Skeletal muscle satellite cell (primary cell): ENCODE measurements around the gene TACO1.

Experiments
- H3K27me3 ChIP-seq: 2 replicates; pipeline ENCODE4 v1.7.0; 2013; ENCODE audit warnings: low read length; ENCODE audit not compliant: control insufficient read depth, insufficient read depth
- H3K36me3 ChIP-seq: 2 replicates; pipeline ENCODE4 v1.7.0; 2013; ENCODE audit warnings: mild to moderate bottlenecking, control low read depth, low read length; ENCODE audit not compliant: insufficient read depth
- H3K4me1 ChIP-seq: 2 replicates; pipeline ENCODE4 v1.7.0; 2013; ENCODE audit warnings: low read length; ENCODE audit not compliant: control insufficient read depth, insufficient read depth
- H3K4me2 ChIP-seq: 2 replicates; pipeline ENCODE4 v1.7.0; 2013; ENCODE audit warnings: mild to moderate bottlenecking, low read length
- H3K4me3 ChIP-seq: 2 replicates; pipeline ENCODE4 v1.7.0; 2013; ENCODE audit warnings: low read length
- H3K9ac ChIP-seq: 2 replicates; pipeline ENCODE4 v1.7.0; 2013; ENCODE audit warnings: mild to moderate bottlenecking, low read depth, low read length, moderate library complexity
- H3K9me3 ChIP-seq: replicated peaks from 2 replicates; pipeline ENCODE4 v1.7.0; 2013; ENCODE audit warnings: mild to moderate bottlenecking, control low read depth, low read length

TACO1 gene

DNA sequence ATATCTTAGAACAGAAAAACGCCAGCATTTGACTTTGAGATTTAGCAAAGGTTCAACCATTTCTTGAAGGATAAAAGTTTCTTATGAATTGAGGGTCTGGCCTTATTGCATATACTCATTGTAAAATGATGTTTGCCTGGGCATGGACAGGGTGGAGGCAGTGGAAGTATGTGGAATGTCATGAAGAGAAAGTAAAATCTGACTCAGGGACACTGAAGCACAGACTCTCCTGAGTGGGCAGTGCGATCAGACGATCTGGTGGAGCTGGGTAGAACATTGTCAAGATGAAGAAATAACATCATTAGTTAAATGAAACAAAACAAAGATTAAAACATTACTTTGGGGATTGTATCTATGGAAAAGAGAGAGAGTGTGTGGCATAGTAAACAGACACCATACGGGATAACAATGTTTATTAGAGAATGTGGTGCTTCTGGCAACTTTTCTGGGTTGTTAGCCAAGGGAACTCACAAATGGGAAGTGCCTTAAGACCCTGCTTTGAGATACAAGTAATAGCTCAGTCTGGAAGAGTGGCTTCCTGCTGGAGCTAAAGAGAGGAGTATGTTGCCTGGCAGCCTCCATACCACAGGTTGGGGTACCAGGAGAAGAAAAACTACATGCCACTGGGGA is 26.0 kb downstream of the TACO1 start:
- H3K4me3 ChIP-seq = no peak overlapping the region
- no peaks in the 10 kb centered on the region for H3K9me3 ChIP-seq
- H3K4me1 ChIP-seq = peaks cover 22% of the 10 kb centered on the region
- no peaks in the 10 kb centered on the region for H3K27me3 ChIP-seq
- H3K4me2 ChIP-seq = peak overlapping the region; percentile 32
- H3K9ac ChIP-seq = no peak overlapping the region
- H3K36me3 ChIP-seq = no peaks in the 10 kb centered on the region

DNA sequence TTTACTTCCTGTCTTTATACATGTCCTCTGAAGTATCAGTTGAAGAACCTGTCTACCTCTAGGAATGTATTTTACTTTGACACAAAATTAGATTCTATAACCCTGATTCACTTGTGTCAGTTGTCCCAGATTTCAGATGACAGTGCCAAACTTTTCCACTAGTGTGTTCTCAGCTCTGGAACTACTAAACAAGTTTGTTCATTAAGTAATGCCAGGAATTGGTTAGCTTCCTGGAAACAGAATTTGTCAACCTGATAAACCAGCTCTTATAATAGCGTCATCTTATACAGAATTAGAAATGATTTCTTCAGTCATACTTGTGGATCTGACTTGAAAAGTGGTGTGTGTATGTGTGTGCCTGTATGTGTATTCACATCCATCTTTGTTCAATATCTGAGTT is 28.9 kb downstream of the TACO1 start:
- H3K4me3 ChIP-seq = no peak overlapping the region

DNA sequence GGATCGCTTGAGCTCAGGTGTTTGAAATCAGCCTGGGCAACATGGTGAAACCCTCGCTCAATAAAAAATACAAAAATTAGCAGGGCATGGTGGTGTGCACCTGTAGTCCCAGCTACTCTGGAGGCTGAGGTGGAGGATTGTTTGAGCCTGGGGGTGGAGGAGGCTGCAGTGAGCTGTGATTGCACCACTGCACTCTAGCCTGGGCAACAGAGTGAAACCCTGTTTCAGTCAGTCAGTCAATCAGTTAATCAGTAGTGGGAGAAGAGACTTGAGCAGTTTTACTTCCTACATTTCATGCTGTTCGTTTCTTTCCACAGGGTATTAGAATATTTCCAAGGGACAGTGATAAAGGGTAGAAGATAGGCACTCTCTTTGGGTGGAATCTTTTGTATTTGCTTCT is 30.4 kb downstream of the TACO1 start:
- Histone ChIP-seq H3K9me3 (no peaks in the 10 kb centered on the region), H3K4me1 (peaks cover 12% of the 10 kb centered on the region), H3K27me3 (no peaks in the 10 kb centered on the region), H3K36me3 (peaks cover 18% of the 10 kb centered on the region), H3K4me3 (no peak overlapping the region), H3K9ac (no peak overlapping the region), H3K4me2 (no peak overlapping the region)

More for the DNA sequence above, 28.9 kb downstream of the TACO1 start:
- no peak overlapping the region for H3K9ac ChIP-seq
- no peak overlapping the region for H3K4me2 ChIP-seq
- H3K36me3 ChIP-seq = peaks cover 13% of the 10 kb centered on the region
- H3K9me3 ChIP-seq = no peaks in the 10 kb centered on the region
- peaks cover 12% of the 10 kb centered on the region for H3K4me1 ChIP-seq
- H3K27me3 ChIP-seq = no peaks in the 10 kb centered on the region

DNA sequence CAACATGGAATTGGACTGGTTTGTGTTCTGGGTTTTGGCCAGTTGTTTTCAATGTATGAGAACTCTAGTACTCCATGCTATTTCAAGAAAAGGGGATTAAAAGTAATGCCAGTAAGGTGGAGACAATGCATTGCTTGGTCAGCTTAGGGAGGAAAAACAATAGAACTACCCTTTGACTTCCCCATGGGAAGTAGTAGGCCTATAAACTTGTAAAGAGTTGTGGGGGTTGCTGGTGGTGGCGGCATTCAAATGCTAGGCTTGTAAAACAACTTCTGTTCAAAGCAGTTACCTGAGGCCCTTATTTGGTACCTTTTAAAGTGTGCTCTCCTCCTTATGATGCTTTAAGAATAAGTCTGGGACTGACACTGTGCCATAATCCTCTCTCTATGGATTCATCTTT is 30.9 kb downstream of the TACO1 start:
- H3K27me3 ChIP-seq = no peaks in the 10 kb centered on the region
- peaks cover 21% of the 10 kb centered on the region for H3K36me3 ChIP-seq
- no peak overlapping the region for H3K9ac ChIP-seq
- H3K4me2 ChIP-seq = no peak overlapping the region
- H3K9me3 ChIP-seq = no peaks in the 10 kb centered on the region
- H3K4me3 ChIP-seq = no peak overlapping the region
- peaks cover 6% of the 10 kb centered on the region for H3K4me1 ChIP-seq

DNA sequence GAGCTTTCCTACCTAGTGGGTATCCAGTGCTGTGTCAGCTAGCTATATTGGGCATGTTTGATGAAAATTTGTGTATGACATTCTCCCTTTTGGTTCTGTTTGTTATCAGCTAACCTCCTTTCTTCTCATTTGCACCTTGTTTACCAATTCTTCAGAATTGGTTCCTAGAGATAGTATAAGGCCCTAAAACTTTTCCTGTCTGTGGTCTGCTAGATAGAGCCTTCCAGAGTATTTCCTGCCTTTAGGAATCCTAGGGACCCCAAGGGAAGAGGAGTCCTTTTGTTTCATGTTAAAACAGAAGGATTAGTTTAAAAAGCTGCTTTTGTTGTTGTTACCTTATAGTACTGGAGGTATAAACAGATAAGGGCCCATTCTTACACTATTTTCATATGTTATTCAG is 33.0 kb downstream of the TACO1 start:
- Histone ChIP-seq H3K9ac (no peak overlapping the region), H3K4me3 (no peak overlapping the region), H3K27me3 (no peaks in the 10 kb centered on the region), H3K36me3 (peaks cover 28% of the 10 kb centered on the region), H3K4me1 (no peaks in the 10 kb centered on the region), H3K9me3 (no peaks in the 10 kb centered on the region), H3K4me2 (no peak overlapping the region)

DNA sequence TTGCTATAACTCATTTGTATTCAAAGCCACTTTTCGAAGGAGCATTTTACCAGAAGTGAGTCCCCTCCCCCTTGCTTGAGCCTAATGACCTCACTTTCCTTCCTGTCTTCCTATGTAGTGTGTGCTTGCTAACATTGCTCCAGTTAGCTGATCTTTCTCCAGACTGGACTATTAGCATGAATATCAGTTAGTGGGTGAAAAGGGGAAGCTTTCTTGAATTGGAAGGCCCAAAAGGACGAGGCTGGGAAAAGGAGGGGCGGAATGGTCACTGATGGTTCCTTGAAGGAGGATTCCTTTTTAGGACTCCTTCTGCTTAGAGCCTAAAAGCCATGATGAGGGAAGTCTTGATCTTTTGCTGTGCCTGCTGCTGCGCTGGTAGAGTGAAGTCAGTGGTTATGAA is 33.5 kb downstream of the TACO1 start:
- Histone ChIP-seq H3K36me3 (peaks cover 28% of the 10 kb centered on the region), H3K4me3 (no peak overlapping the region), H3K4me2 (no peak overlapping the region), H3K9ac (no peak overlapping the region), H3K9me3 (no peaks in the 10 kb centered on the region), H3K27me3 (no peaks in the 10 kb centered on the region), H3K4me1 (no peaks in the 10 kb centered on the region)

DNA sequence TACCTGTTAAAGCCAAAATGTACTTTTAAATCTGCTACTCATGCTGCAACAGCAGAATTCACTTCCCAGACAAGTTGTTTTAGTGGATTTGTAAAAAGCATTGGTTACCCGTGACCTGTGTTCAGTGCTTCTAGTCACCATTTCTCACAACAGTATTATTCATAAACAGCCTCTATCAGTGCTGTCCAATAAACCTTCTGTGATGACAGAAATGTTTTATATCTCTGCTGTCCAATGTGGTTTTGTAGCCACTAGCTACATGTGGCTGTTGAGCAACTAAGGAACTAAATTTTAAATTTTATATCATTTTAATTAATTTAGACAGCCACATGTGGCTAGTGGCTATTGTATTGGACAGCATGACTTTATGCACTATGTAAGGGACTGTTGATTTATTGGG is 34.1 kb downstream of the TACO1 start:
- no peak overlapping the region for H3K4me2 ChIP-seq
- no peak overlapping the region for H3K9ac ChIP-seq
- no peaks in the 10 kb centered on the region for H3K27me3 ChIP-seq
- H3K4me3 ChIP-seq = no peak overlapping the region
- H3K36me3 ChIP-seq = peaks cover 28% of the 10 kb centered on the region
- H3K4me1 ChIP-seq = no peaks in the 10 kb centered on the region
- no peaks in the 10 kb centered on the region for H3K9me3 ChIP-seq

DNA sequence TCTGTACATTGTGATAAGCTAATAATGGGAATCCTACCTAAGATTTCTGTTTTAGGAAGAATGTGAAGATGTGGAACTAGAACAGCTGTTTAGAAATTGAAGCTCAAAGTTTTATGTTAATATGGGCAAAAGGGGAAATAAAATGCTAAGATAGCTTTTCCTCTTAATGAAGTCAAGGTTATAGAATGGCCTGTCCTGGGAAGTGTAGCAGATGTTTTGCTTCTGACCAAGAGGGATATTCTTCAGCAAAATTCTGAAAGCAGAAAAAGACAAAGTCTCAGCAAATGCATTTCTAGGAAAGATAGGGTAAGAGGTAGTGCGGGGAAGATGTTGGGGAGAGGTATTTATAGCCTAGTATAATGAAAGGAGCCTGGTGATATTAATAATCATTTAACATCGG is 34.6 kb downstream of the TACO1 start:
- no peak overlapping the region for H3K4me2 ChIP-seq
- H3K36me3 ChIP-seq = peaks cover 28% of the 10 kb centered on the region
- no peak overlapping the region for H3K9ac ChIP-seq
- no peaks in the 10 kb centered on the region for H3K4me1 ChIP-seq
- H3K4me3 ChIP-seq = no peak overlapping the region
- no peaks in the 10 kb centered on the region for H3K9me3 ChIP-seq
- H3K27me3 ChIP-seq = no peaks in the 10 kb centered on the region

DNA sequence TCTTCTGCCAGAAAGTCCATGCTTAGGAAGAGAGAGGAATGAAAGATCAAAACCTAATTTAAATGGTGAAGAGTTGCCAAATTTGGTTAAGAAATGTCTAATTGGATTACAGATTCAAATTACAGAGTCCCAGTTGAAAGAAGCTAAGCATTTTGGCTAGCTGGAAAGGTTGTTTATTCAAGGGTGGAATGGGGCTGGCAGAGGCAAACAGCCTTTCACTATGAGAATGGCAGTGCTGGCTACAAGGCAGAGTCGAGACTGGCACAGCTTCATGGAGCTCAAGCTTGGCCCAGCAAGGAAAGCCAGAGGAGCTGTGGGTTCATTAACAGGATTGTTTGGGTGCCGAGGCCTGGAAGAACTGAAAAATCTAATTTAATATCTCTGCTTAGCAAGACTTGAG is 35.1 kb downstream of the TACO1 start:
- H3K4me2 ChIP-seq = no peak overlapping the region
- H3K36me3 ChIP-seq = peaks cover 28% of the 10 kb centered on the region

DNA sequence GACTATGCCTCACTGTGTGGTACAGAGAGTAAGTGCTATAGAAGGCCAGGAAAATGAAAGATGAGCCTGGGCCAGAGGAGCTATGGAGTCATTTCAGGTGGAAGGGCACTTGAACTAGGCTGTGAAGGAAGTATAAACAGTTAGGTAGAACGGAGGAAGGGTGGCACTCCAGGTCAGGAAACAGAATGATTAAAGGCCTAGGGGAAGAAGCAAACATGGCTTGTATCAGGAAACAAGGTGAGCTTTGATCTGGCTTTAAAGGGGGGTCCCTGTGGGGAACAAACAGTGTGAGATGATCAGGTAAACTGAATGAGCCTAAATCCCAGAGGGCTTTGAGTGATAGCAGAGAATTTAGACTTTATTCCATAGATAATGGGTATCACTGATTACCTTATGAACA is 38.4 kb downstream of the TACO1 start:
- Histone ChIP-seq H3K27me3 (no peaks in the 10 kb centered on the region), H3K4me1 (no peaks in the 10 kb centered on the region), H3K4me3 (no peak overlapping the region), H3K9ac (no peak overlapping the region), H3K36me3 (peaks cover 20% of the 10 kb centered on the region), H3K4me2 (no peak overlapping the region), H3K9me3 (no peaks in the 10 kb centered on the region)

More for the DNA sequence above, 35.1 kb downstream of the TACO1 start:
- Histone ChIP-seq H3K4me3 (no peak overlapping the region), H3K27me3 (no peaks in the 10 kb centered on the region), H3K9me3 (no peaks in the 10 kb centered on the region), H3K9ac (no peak overlapping the region), H3K4me1 (no peaks in the 10 kb centered on the region)

DNA sequence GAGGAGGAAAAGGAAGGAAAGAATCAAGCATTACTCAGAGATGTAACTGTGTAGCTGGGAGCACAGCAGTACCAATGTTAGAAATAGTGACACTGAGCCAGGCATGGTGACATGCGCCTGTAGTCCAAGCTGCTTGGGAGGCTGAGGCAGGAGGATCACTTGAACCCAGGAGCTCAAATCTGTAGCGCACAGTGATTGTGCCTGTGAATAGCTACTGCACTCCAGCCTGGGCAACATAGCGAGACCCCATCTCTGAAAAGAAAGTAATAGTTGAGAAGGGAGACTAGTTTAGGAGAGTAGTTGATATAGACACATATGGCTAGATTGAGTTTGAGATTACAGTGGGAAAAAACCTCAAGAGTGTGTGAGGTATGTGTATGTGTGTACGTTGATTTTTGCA is 39.3 kb downstream of the TACO1 start:
- Histone ChIP-seq H3K4me2 (no peak overlapping the region), H3K9me3 (no peaks in the 10 kb centered on the region), H3K36me3 (peaks cover 14% of the 10 kb centered on the region), H3K9ac (no peak overlapping the region), H3K27me3 (no peaks in the 10 kb centered on the region), H3K4me1 (no peaks in the 10 kb centered on the region), H3K4me3 (no peak overlapping the region)

DNA sequence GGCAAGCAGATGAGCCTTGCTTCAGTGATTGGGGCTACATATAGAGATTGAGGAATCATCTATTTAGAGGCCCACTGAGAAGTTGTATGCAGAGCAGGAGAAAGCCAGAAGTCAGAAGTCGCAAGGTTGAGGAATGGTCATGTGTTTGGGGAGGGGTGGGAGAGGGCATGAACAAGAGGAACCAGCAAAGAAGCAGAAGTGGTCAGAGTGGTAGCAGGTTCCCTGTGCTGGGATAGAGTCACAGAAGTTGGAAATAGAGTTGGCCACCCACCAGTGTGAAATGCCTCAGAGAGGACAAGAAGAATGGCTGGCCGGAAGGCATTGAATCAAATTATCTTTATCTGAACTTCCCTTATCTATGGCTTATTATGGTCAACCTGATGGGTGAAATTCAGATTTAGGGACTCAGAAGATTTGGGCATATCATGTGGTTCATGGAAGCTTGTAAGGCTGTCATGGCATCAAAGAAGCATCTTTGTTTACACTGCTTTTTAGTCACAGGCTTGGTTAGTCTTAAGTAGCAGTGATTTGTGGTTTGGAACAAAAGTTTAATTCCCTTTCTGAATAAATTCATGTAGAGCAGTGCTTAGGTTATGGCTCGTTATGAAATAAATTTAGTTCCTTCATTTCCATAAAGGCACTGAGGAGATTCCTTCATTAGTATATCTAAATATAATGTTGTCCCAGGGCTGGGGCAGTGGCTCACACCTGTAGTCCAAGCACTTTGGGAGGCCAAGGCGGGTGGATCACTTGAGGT is 41.2 kb downstream of the TACO1 start:
- H3K4me2 ChIP-seq = no peak overlapping the region
- H3K4me3 ChIP-seq = no peak overlapping the region
- no peaks in the 10 kb centered on the region for H3K9me3 ChIP-seq
- H3K36me3 ChIP-seq = peaks cover 5% of the 10 kb centered on the region
- H3K27me3 ChIP-seq = no peaks in the 10 kb centered on the region
- no peaks in the 10 kb centered on the region for H3K4me1 ChIP-seq
- no peak overlapping the region for H3K9ac ChIP-seq
